H9 (cell line): ENCODE results near the gene SERPINA6. TPM values are rescaled to one million over a fixed set of nuclear protein-coding genes. Genes with fewer than 3 reads are reported as not detected.

Source experiments
- DNase-seq: peaks from one replicate; pipeline ENCODE4 v3.0.0-alpha.2; 2017
- H2AFZ ChIP-seq: one replicate; pipeline ENCODE4 v1.6.1; 2013; ENCODE audit warnings: mild to moderate bottlenecking, low read length, control low read depth, moderate library complexity
- H2AK5ac ChIP-seq: 2 replicates; pipeline ENCODE4 v1.6.1; 2013; ENCODE audit warnings: low read length, control low read depth, mixed read lengths; ENCODE audit not compliant: insufficient read length
- H2BK120ac ChIP-seq: one replicate; pipeline ENCODE4 v1.6.1; 2013; ENCODE audit warnings: low read depth, mild to moderate bottlenecking, low read length, control low read depth, inconsistent platforms; ENCODE audit not compliant: poor library complexity, severe bottlenecking
- H2BK12ac ChIP-seq: 2 replicates; pipeline ENCODE4 v1.6.1; 2013; ENCODE audit warnings: low read length, control low read depth, mixed read lengths, low read depth; ENCODE audit not compliant: insufficient read length
- H2BK15ac ChIP-seq: 2 replicates; pipeline ENCODE4 v1.6.1; 2013; ENCODE audit warnings: low read depth, low read length, control low read depth
- H2BK20ac ChIP-seq: one replicate; pipeline ENCODE4 v1.6.1; 2013; ENCODE audit warnings: low read depth, mild to moderate bottlenecking, low read length, control low read depth, inconsistent platforms; ENCODE audit not compliant: poor library complexity, severe bottlenecking
- H2BK5ac ChIP-seq: 2 replicates; pipeline ENCODE4 v1.6.1; 2013; ENCODE audit warnings: low read length, control low read depth, mixed read lengths; ENCODE audit not compliant: insufficient read length
- H3K14ac ChIP-seq: 2 replicates; pipeline ENCODE4 v1.6.1; 2013; ENCODE audit warnings: low read length, control low read depth; ENCODE audit not compliant: insufficient read depth
- H3K18ac ChIP-seq: 2 replicates; pipeline ENCODE4 v1.6.1; 2013; ENCODE audit warnings: low read depth, mild to moderate bottlenecking, mixed read lengths, low read length, control low read depth; ENCODE audit not compliant: insufficient read length
- H3K23ac ChIP-seq: 2 replicates; pipeline ENCODE4 v1.6.1; 2013; ENCODE audit warnings: low read length, control low read depth, mixed read lengths, low read depth; ENCODE audit not compliant: insufficient read length
- H3K23me2 ChIP-seq: 2 replicates; pipeline ENCODE4 v1.6.1; 2013; ENCODE audit warnings: low read depth, mild to moderate bottlenecking, mixed read lengths, low read length, control low read depth; ENCODE audit not compliant: insufficient read length, poor library complexity, severe bottlenecking
- H3K27ac ChIP-seq: 2 replicates; pipeline ENCODE4 v1.5.1; 2013; ENCODE audit warnings: low read length, control low read depth, mixed read lengths, low read depth; ENCODE audit not compliant: insufficient read length
- H3K27me3 ChIP-seq: 2 replicates; pipeline ENCODE4 v1.6.1; 2013; ENCODE audit warnings: low read length, control low read depth, inconsistent platforms; ENCODE audit not compliant: insufficient read depth
- H3K4ac ChIP-seq: 2 replicates; pipeline ENCODE4 v1.6.1; 2013; ENCODE audit warnings: low read depth, mild to moderate bottlenecking, control low read depth, inconsistent platforms, low read length, moderate library complexity
- H3K4me1 ChIP-seq: 2 replicates; pipeline ENCODE4 v1.6.1; 2013; ENCODE audit warnings: low read length, control low read depth, inconsistent platforms; ENCODE audit not compliant: insufficient read depth
- H3K4me2 ChIP-seq: 2 replicates; pipeline ENCODE4 v1.6.1; 2013; ENCODE audit warnings: low read length, control low read depth, mixed read lengths; ENCODE audit not compliant: insufficient read length, insufficient read depth
- H3K56ac ChIP-seq: 2 replicates; pipeline ENCODE4 v1.6.1; 2013; ENCODE audit warnings: low read depth, mild to moderate bottlenecking, mixed read lengths, low read length, control low read depth; ENCODE audit not compliant: insufficient read length
- H3K79me1 ChIP-seq: 2 replicates; pipeline ENCODE4 v1.6.1; 2013; ENCODE audit warnings: low read depth, mild to moderate bottlenecking, moderate library complexity, low read length, control low read depth, inconsistent platforms; ENCODE audit not compliant: insufficient read depth, poor library complexity, severe bottlenecking
- H3K79me2 ChIP-seq: 2 replicates; pipeline ENCODE4 v1.6.1; 2013; ENCODE audit warnings: low read length, control low read depth, inconsistent platforms; ENCODE audit not compliant: insufficient read depth
- H3K9ac ChIP-seq: 2 replicates; pipeline ENCODE4 v1.6.1; 2013; ENCODE audit warnings: low read length, control low read depth, mixed read lengths; ENCODE audit not compliant: insufficient read length; ENCODE audit errors: extremely low read depth
- H3K9me3 ChIP-seq: one replicate; pipeline ENCODE4 v1.6.1; 2013; ENCODE audit warnings: low read depth, low read length, inconsistent platforms; ENCODE audit not compliant: control insufficient read depth
- H3T11ph ChIP-seq: one replicate; pipeline ENCODE4 v1.6.1; 2013; ENCODE audit warnings: mild to moderate bottlenecking, low read length, control low read depth, inconsistent platforms
- H4K20me1 ChIP-seq: one replicate; pipeline ENCODE4 v1.6.1; 2013; ENCODE audit not compliant: control insufficient read depth, insufficient read length, insufficient read depth
- H4K5ac ChIP-seq: 2 replicates; pipeline ENCODE4 v1.6.1; 2013; ENCODE audit warnings: low read depth, mild to moderate bottlenecking, mixed read lengths, low read length, control low read depth; ENCODE audit not compliant: insufficient read length
- H4K8ac ChIP-seq: replicated peaks from 2 replicates; pipeline ENCODE4 v1.6.1; 2013; ENCODE audit warnings: low read length, control low read depth, mixed read lengths, low read depth; ENCODE audit not compliant: insufficient read length
- H4K91ac ChIP-seq: 2 replicates; pipeline ENCODE4 v1.6.1; 2013; ENCODE audit warnings: low read depth, mild to moderate bottlenecking, moderate library complexity, mixed read lengths, low read length, control low read depth; ENCODE audit not compliant: insufficient read length
- H3K27ac Mint-ChIP-seq, 3 experiments: 2 replicates in 2 of 3; 3 replicates in 1 of 3; pipeline ENCODE4 v1.8.0; 2020 to 2021; ENCODE audit warnings: mixed read lengths in 3 of 3, mild to moderate bottlenecking in 1 of 3, moderate library complexity in 1 of 3
- H3K27me3 Mint-ChIP-seq: 2 replicates; pipeline ENCODE4 v1.8.0; 2021; ENCODE audit warnings: low read depth, mild to moderate bottlenecking, moderate library complexity, mixed read lengths
- H3K36me3 Mint-ChIP-seq, 3 experiments: 2 replicates in 2 of 3; 3 replicates in 1 of 3; pipeline ENCODE4 v1.8.0; 2020 to 2021; ENCODE audit warnings: low read depth in 3 of 3, mixed read lengths in 3 of 3; ENCODE audit not compliant: insufficient read depth in 1 of 3
- H3K4me1 Mint-ChIP-seq, 2 experiments: 2 replicates each; pipeline ENCODE4 v1.8.0; 2020; ENCODE audit warnings: mixed read lengths in 2 of 2
- H3K4me3 Mint-ChIP-seq, 2 experiments: 2 replicates in 1 of 2; 3 replicates in 1 of 2; pipeline ENCODE4 v1.8.0; 2020 to 2021; ENCODE audit warnings: mild to moderate bottlenecking in 2 of 2, mixed read lengths in 2 of 2, moderate library complexity in 1 of 2
- H3K9me3 Mint-ChIP-seq, 2 experiments: 2 replicates in 1 of 2; 3 replicates in 1 of 2; pipeline ENCODE4 v1.8.0; 2020; ENCODE audit warnings: mild to moderate bottlenecking in 2 of 2, mixed read lengths in 2 of 2, moderate library complexity in 1 of 2
- CTCF ChIP-seq: fragments of 200-600 bp; sonication (generic); conservative IDR thresholded peaks from 3 replicates; pipeline ENCODE4 v1.8.0; 2021; ENCODE audit warnings: antibody characterized with exemption, mild to moderate bottlenecking
- WGBS: extraction: QIAGEN DNeasy Blood & Tissue Kit; methylation state at CpG from one replicate; pipeline ENCODE4 v1.1.7; 2013; ENCODE audit warnings: missing lambda C conversion rate, low lambda C conversion rate, mixed read lengths; ENCODE audit not compliant: insufficient read length; ENCODE audit errors: extremely low coverage; 5-methylcytosine and 5-hydroxymethylcytosine counted together
- total RNA-seq: library from RNA; stranded (reverse); gene quantifications from 2 replicates; pipeline ENCODE4 v1.2.1, GENCODE V29; 2021

SERPINA6 gene
- total RNA-seq, 1 experiment from 2014 or later = not detected

DNA sequence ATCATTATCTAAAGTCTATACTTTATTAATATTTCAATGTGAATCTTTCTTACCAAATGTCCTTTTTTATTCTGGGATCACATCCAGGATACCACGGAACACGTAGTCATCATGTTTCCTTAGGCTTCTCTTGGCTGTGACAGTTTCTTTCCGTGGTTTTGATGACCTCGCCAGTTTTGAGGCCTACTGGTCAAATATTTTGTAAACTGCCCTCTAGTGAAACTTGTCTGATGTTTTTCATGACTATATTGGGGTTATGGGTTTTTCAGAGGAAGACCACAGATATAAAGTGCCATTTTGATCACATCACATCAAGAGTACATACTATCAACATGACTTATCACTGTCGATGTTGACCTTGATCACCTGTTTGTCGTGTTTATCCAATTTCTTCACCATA lies 14.1 kb upstream of the SERPINA6 start:
- Histone ChIP-seq H4K8ac (no peak overlapping the region), H2BK12ac (no peak overlapping the region), H2BK20ac (no peak overlapping the region), H3K27me3 (no peaks in the 10 kb centered on the region), H2AFZ (no peak overlapping the region), H3K4ac (no peak overlapping the region), H3K56ac (no peak overlapping the region), H2AK5ac (no peak overlapping the region), H2BK5ac (no peak overlapping the region), H3K4me2 (no peak overlapping the region), H4K91ac (no peak overlapping the region), H3K14ac (no peak overlapping the region), H2BK120ac (no peak overlapping the region), H2BK15ac (no peak overlapping the region), H3K9me3 (no peaks in the 10 kb centered on the region), H3K23me2 (no peaks in the 10 kb centered on the region), H3K18ac (no peak overlapping the region), H3K4me1 (no peaks in the 10 kb centered on the region), H3K27ac (no peak overlapping the region), H3K79me2 (no peaks in the 10 kb centered on the region), H4K20me1 (no peaks in the 10 kb centered on the region), H4K5ac (no peak overlapping the region), H3T11ph (no peak overlapping the region), H3K9ac (no peak overlapping the region), H3K23ac (no peak overlapping the region), H3K79me1 (no peaks in the 10 kb centered on the region)
- no peak for TF ChIP-seq CTCF
- no peak overlapping the region for H3K4me3 Mint-ChIP-seq
- no CpG with 5 or more reads among the region's 6 CpGs for WGBS
- peaks cover 12% of the 10 kb centered on the region for H3K27me3 Mint-ChIP-seq
- no peaks in the 10 kb centered on the region; a peak in 1 of 5 replicates for H3K9me3 Mint-ChIP-seq
- DNase-seq = no peak
- H3K4me1 Mint-ChIP-seq = no peaks in the 10 kb centered on the region
- H3K36me3 Mint-ChIP-seq = no peaks in the 10 kb centered on the region
- H3K27ac Mint-ChIP-seq = no peak overlapping the region
